ENCODE results near the gene PIGR. TPM values are rescaled to one million over a fixed set of nuclear protein-coding genes. Genes with fewer than 3 reads are reported as not detected.
A peak's percentile ranks its signal among the peaks of the same experiment; 100 is the strongest.

PIGR gene
- total and polyA plus RNA-seq, 4 donors, result 0.28 to 67.5 (median 1.5) TPM

DNA sequence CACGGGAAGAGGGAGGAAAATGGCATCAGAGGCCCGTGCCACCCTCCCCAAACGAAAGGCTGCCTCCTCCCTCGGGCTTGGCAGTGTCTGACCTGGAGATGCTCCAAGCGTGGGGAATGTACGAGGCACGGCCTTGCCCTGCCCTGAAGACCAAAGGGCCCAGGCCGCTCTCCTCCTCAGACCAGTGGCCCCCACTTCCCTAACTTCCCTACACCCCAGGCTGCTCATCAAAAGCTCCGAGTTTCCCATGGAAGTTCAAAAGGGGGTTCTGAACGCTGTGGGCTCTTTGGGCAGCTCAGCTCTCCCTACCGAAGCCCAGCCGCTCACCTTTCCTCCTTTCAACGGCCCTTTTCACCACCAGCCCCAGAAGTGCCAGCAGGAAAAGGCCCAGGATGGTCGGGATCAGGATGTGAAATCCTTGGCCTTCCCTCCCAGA is 36.4 kb downstream of the PIGR start:
- intact Hi-C loops (cut with DNase I), result loop anchor here (2.0 to 10.0 kb wide), 6 partner anchors 175 to 433 kb away; no protein-coding TSS in a partner anchor
- H3K27ac ChIP-seq (ENCODE audit: low read depth in 1 of 2, low read length in 2 of 2), result no peak overlapping the region
- no peaks in the 10 kb centered on the region for H3K9me3 ChIP-seq (ENCODE audit: control insufficient read depth, low read length)
- DNase-seq, result no peak
- H3K4me3 ChIP-seq (ENCODE audit: low read length in 2 of 2), result no peak overlapping the region
- WGBS, 2 donors, result 20 to 22% methylated on average over 14 of the region's 14 CpGs
- no peaks in the 10 kb centered on the region for H3K27me3 ChIP-seq (ENCODE audit: control insufficient read depth in 1 of 2, insufficient read depth in 2 of 2, low read length in 1 of 2)
- ATAC-seq (ENCODE audit: low FRiP score), result no peak
- H3K36me3 ChIP-seq (ENCODE audit: control insufficient read depth in 1 of 2, insufficient read depth in 2 of 2, low read length in 1 of 2), result no peaks in the 10 kb centered on the region
- no peaks in the 10 kb centered on the region for H3K4me1 ChIP-seq (ENCODE audit: control insufficient read depth in 1 of 2, insufficient read depth in 2 of 2, low read length in 2 of 2)

DNA sequence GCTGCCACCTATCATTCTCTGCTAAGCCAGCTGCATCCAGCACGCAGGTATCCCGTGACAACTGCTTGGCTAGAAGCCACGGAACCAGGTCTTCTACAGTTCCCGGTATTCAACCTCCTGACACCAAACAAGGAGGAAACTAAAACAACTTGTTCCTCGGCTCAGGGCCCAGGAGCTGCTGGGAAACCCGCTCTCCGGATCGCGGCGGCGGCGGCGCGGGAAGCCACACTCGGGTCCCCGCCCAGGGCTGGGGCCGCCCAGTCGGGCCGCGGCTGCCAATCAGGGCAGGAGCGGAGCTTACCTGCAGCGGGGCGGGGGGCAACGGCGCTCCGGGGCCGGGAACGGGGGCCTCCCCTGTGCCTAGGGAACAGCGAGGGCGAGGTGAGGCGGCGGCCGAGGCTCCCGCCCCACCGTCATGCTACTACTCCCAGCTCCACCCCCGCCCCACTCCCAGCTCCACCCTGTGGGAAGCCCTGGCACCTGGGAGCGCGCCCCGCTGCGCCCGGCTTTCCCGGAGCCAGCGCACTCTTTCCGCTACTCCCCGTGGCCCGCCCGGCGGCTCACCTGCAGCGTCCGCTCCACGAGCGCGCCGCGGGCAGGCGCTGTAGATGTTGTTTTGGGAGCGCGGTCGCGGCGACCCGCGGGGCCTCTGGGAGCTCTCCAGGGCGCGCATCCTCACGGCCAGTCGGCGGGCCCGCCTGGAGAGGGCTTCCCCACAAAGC is 36.9 kb downstream of the PIGR start:
- DNase-seq, result peak; percentile 57 to 81
- ATAC-seq (ENCODE audit: low FRiP score), result peak; percentile 50
- intact Hi-C loops (cut with DNase I), result loop anchor here in 1 of 2 donors (10.0 kb wide), 1 partner anchor 175 kb away; no protein-coding TSS in a partner anchor

DNA sequence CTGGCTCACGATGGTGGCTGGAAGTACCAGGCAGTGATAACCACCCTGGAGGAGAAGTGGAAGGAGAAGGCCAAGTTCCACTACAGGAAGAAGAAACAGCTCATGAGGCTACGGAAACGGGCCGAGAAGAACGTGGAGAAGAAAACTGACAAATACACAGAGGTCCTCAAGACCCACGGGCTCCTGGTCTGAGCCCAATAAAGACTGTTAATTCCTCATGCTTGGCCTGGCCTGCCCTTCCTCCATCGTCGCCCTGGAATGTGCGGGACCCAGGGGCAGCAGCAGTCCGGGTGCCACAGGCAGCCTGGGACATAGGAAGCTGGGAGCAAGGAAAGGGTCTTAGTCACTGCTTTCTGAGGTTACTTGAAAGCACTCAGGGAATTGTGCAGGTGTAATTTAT is 38.2 kb downstream of the PIGR start:
- peaks cover 1% of the 10 kb centered on the region for H3K9me3 ChIP-seq (ENCODE audit: control insufficient read depth, low read length)
- H3K27ac ChIP-seq (ENCODE audit: low read depth in 1 of 2, low read length in 2 of 2), result no peak overlapping the region
- DNase-seq (no peak), ATAC-seq (ENCODE audit: low FRiP score) (no peak)
- H3K27me3 ChIP-seq (ENCODE audit: control insufficient read depth in 1 of 2, insufficient read depth in 2 of 2, low read length in 1 of 2), result no peaks in the 10 kb centered on the region
- no peaks in the 10 kb centered on the region for H3K36me3 ChIP-seq (ENCODE audit: control insufficient read depth in 1 of 2, insufficient read depth in 2 of 2, low read length in 1 of 2)
- H3K4me1 ChIP-seq (ENCODE audit: control insufficient read depth in 1 of 2, insufficient read depth in 2 of 2, low read length in 2 of 2), result no peaks in the 10 kb centered on the region
- intact Hi-C loops (cut with DNase I), result loop anchor here in 1 of 2 donors (10.0 kb wide), 1 partner anchor 173 kb away; no protein-coding TSS in a partner anchor
- H3K4me3 ChIP-seq (ENCODE audit: low read length in 2 of 2), result no peak overlapping the region
- WGBS, 2 donors, result 90 to 93% methylated on average over 10 of the region's 10 CpGs

More for the DNA sequence above, 36.9 kb downstream of the PIGR start:
- Histone ChIP-seq H3K27ac (ENCODE audit: low read depth in 1 of 2, low read length in 2 of 2) (no peak overlapping the region), H3K36me3 (ENCODE audit: control insufficient read depth in 1 of 2, insufficient read depth in 2 of 2, low read length in 1 of 2) (no peaks in the 10 kb centered on the region), H3K27me3 (ENCODE audit: control insufficient read depth in 1 of 2, insufficient read depth in 2 of 2, low read length in 1 of 2) (no peaks in the 10 kb centered on the region), H3K4me3 (ENCODE audit: low read length in 2 of 2) (no peak overlapping the region), H3K4me1 (ENCODE audit: control insufficient read depth in 1 of 2, insufficient read depth in 2 of 2, low read length in 2 of 2) (no peaks in the 10 kb centered on the region), H3K9me3 (ENCODE audit: control insufficient read depth, low read length) (peaks cover 1% of the 10 kb centered on the region)
- 2% methylated on average over 59 to 69 of the region's 69 CpGs for WGBS, 2 donors

DNA sequence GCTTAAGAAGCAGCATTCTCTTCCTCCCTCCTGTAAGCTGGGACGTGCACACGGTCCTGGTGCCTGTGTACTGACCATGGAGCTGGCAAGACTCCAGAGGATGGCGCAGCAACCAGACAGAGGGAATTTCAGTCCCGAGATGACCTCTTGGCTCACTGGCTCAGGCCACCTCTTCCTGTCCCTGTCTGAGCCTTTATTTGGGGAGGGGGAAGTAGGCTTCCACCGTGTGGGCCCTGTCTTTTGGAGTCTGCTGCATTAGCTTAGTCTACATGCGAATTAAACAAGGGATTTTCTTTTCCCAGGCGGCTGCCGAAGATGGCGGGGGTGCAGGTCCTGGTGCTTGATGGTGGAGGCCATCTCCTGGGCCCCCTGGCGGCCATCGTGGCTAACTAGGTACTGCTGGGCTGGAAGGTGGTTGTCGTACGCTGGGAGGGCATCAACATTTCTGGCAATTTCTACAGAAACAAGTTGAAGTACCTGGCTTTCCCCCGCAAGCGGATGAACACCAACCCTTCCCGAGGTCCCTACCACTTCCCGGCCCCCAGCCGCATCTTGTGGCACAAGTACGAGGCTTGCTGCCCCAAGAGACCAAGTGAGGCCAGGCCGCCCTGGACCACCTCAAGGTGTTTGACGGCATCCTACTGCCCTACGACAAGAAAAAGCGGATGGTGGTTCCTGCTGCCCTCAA is 38.8 kb downstream of the PIGR start:
- no peak overlapping the region for H3K27ac ChIP-seq (ENCODE audit: low read depth in 1 of 2, low read length in 2 of 2)
- intact Hi-C loops (cut with DNase I), result loop anchor here in 1 of 2 donors (10.0 kb wide), 1 partner anchor 173 kb away; no protein-coding TSS in a partner anchor
- no peaks in the 10 kb centered on the region for H3K36me3 ChIP-seq (ENCODE audit: control insufficient read depth in 1 of 2, insufficient read depth in 2 of 2, low read length in 1 of 2)
- WGBS, 2 donors, result 80 to 84% methylated on average over 23 of the region's 23 CpGs
- ATAC-seq (ENCODE audit: low FRiP score) (no peak), DNase-seq (no peak)
- peaks cover 3% of the 10 kb centered on the region for H3K9me3 ChIP-seq (ENCODE audit: control insufficient read depth, low read length)
- H3K4me1 ChIP-seq (ENCODE audit: control insufficient read depth in 1 of 2, insufficient read depth in 2 of 2, low read length in 2 of 2), result no peaks in the 10 kb centered on the region
- no peaks in the 10 kb centered on the region for H3K27me3 ChIP-seq (ENCODE audit: control insufficient read depth in 1 of 2, insufficient read depth in 2 of 2, low read length in 1 of 2)
- no peak overlapping the region for H3K4me3 ChIP-seq (ENCODE audit: low read length in 2 of 2)

DNA sequence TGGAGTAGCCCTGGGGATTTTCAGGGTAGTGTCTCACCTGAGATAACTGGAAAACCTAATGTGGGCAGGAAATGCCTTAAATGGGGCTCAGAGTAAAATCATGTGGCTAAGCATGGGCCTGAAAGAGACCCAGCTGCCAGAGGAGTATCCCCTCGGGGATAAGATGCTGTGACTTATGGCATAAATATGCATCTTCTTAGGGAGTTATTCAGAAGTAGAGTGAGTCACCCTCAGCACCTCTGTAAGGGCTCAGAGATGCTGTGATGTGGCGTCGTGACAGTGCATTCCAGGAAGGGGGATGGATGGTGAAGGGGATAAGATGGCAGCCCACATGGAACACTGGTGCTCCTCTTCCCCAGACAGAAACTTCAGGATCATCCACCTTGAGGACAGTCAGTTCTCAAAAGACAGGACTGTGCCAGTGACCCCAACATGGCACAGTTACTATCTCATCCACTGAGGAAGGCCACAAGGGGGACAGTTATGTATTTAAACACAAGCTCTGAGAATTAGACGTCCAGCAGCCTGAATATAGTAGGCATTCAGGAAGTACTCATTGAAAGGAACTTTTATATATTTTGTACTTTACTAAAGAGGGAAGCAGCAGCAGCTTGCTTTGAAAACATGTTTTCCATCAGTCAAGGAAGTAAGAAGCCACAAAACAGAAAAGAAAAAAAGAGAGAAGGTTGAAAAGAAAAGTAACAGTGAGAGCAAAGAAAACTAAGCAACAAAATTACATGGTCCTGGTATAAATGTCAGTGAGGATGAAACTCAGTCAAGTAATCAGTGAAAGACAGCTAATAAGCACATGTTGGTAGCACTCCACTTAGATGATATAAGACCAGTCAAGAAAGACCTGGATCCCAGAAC is 40.7 kb downstream of the PIGR start:
- H3K36me3 ChIP-seq (ENCODE audit: control insufficient read depth in 1 of 2, insufficient read depth in 2 of 2, low read length in 1 of 2), result no peaks in the 10 kb centered on the region
- H3K9me3 ChIP-seq (ENCODE audit: control insufficient read depth, low read length), result peaks cover 3% of the 10 kb centered on the region
- no peaks in the 10 kb centered on the region for H3K4me1 ChIP-seq (ENCODE audit: control insufficient read depth in 1 of 2, insufficient read depth in 2 of 2, low read length in 2 of 2)
- H3K27ac ChIP-seq (ENCODE audit: low read depth in 1 of 2, low read length in 2 of 2), result no peak overlapping the region
- no peak for ATAC-seq (ENCODE audit: low FRiP score)
- no peak for DNase-seq
- 59 to 69% methylated on average over 4 of the region's 4 CpGs for WGBS, 2 donors
- no peak overlapping the region for H3K4me3 ChIP-seq (ENCODE audit: low read length in 2 of 2)
- no peaks in the 10 kb centered on the region for H3K27me3 ChIP-seq (ENCODE audit: control insufficient read depth in 1 of 2, insufficient read depth in 2 of 2, low read length in 1 of 2)
- intact Hi-C loops (cut with DNase I), result loop anchor here in 1 of 2 donors (10.0 kb wide), 1 partner anchor 171 kb away; no protein-coding TSS in a partner anchor

DNA sequence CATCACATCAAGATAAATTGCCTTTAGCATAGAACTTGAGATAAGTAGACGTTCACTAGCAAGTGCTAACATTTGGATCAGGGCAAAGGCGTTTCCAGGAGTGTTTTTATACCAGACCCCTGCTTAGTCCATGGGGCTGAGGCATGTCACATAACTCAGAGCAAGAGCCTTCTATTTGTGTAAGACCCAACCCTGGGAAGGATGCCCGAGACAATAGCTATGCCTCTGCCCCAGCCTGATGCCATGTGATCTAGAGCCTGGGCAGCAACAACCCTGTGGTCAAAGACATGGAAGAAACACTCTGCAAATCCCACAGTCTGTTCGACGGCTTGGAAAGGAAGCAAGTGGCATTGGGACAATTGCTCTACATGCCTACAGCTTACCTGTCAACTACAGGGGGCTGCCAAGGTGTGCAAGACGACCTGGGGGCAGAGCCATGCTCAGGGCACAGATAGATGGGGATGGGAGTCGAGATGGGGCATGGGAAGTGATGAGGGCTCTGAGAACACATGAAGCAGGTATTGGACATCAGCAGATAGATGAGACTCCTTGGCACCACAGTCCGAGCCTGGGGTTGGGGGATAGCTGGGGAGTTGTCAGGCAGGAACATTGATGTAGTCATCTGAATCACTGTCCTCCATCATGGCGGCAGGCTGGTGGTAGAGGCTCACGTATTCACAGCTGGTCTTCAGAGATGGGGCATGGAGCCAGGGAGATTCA is 41.7 kb downstream of the PIGR start:
- WGBS, 2 donors, result 74 to 75% methylated on average over 10 of the region's 10 CpGs
- DNase-seq, result no peak
- H3K27ac ChIP-seq (ENCODE audit: low read depth in 1 of 2, low read length in 2 of 2), result no peak overlapping the region
- H3K4me1 ChIP-seq (ENCODE audit: control insufficient read depth in 1 of 2, insufficient read depth in 2 of 2, low read length in 2 of 2), result no peaks in the 10 kb centered on the region
- no peaks in the 10 kb centered on the region for H3K36me3 ChIP-seq (ENCODE audit: control insufficient read depth in 1 of 2, insufficient read depth in 2 of 2, low read length in 1 of 2)
- intact Hi-C loops (cut with DNase I), result loop anchor here in 1 of 2 donors (10.0 kb wide), 1 partner anchor 170 kb away; no protein-coding TSS in a partner anchor
- H3K4me3 ChIP-seq (ENCODE audit: low read length in 2 of 2), result no peak overlapping the region
- peaks cover 3% of the 10 kb centered on the region for H3K9me3 ChIP-seq (ENCODE audit: control insufficient read depth, low read length)
- no peaks in the 10 kb centered on the region for H3K27me3 ChIP-seq (ENCODE audit: control insufficient read depth in 1 of 2, insufficient read depth in 2 of 2, low read length in 1 of 2)
- ATAC-seq (ENCODE audit: low FRiP score), result no peak

DNA sequence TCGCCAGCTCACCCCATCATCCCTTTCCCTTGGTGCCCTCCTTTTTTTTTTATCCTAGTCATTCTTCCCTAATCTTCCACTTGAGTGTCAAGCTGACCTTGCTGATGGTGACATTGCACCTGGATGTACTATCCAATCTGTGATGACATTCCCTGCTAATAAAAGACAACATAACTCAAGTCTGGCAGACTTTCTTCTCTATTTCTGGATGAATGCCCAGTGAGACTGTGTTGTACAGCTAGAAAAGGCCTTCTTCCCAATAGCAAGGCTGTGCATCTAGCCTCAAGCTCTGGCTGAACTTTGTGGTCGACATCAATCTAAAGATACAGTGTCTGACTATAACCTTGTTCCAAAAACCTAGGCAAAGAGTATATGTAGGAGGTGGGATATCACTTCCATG is 42.6 kb downstream of the PIGR start:
- ATAC-seq (ENCODE audit: low FRiP score) (no peak), DNase-seq (no peak)
- WGBS, 2 donors, result 78 to 80% methylated on average over 2 of the region's 2 CpGs
- no peaks in the 10 kb centered on the region for H3K27me3 ChIP-seq (ENCODE audit: control insufficient read depth in 1 of 2, insufficient read depth in 2 of 2, low read length in 1 of 2)
- peaks cover 3% of the 10 kb centered on the region for H3K9me3 ChIP-seq (ENCODE audit: control insufficient read depth, low read length)
- no peak overlapping the region for H3K4me3 ChIP-seq (ENCODE audit: low read length in 2 of 2)
- no peaks in the 10 kb centered on the region for H3K36me3 ChIP-seq (ENCODE audit: control insufficient read depth in 1 of 2, insufficient read depth in 2 of 2, low read length in 1 of 2)
- intact Hi-C loops (cut with DNase I), result loop anchor here in 1 of 2 donors (10.0 kb wide), 1 partner anchor 169 kb away; no protein-coding TSS in a partner anchor
- H3K27ac ChIP-seq (ENCODE audit: low read depth in 1 of 2, low read length in 2 of 2), result no peak overlapping the region
- H3K4me1 ChIP-seq (ENCODE audit: control insufficient read depth in 1 of 2, insufficient read depth in 2 of 2, low read length in 2 of 2), result no peaks in the 10 kb centered on the region

DNA sequence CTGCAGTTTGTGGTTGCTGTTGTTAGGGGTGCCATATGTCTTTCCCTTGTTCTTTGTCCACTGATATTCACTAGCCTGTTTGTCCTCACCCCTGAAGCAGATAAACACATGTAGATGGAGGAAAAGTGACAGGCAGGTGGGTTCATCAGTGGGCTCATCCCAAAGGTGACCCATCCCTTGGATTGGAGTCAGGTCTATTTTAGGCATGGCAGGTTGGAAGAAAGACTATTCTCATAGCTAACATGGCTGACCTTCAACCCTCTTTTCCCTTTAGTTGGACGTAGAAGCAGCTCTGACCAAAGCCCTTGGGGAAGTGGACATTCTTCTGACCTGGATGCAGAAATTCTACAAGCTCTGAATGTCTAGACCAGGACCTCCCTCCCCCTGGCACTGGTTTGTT is 43.6 kb downstream of the PIGR start:
- no peak overlapping the region for H3K27ac ChIP-seq (ENCODE audit: low read depth in 1 of 2, low read length in 2 of 2)
- no peaks in the 10 kb centered on the region for H3K27me3 ChIP-seq (ENCODE audit: control insufficient read depth in 1 of 2, insufficient read depth in 2 of 2, low read length in 1 of 2)
- ATAC-seq (ENCODE audit: low FRiP score) (no peak), DNase-seq (no peak)
- intact Hi-C loops (cut with DNase I), result loop anchor here in 1 of 2 donors (10.0 kb wide), 1 partner anchor 168 kb away; no protein-coding TSS in a partner anchor
- peaks cover 3% of the 10 kb centered on the region for H3K9me3 ChIP-seq (ENCODE audit: control insufficient read depth, low read length)
- no peaks in the 10 kb centered on the region for H3K36me3 ChIP-seq (ENCODE audit: control insufficient read depth in 1 of 2, insufficient read depth in 2 of 2, low read length in 1 of 2)
- 73 to 85% methylated on average over 1 of the region's 1 CpG for WGBS, 2 donors
- H3K4me3 ChIP-seq (ENCODE audit: low read length in 2 of 2), result no peak overlapping the region
- H3K4me1 ChIP-seq (ENCODE audit: control insufficient read depth in 1 of 2, insufficient read depth in 2 of 2, low read length in 2 of 2), result no peaks in the 10 kb centered on the region

All from aorta (tissue), 5 donors.